ENCODE measurements around the gene AKAP3.

DNA sequence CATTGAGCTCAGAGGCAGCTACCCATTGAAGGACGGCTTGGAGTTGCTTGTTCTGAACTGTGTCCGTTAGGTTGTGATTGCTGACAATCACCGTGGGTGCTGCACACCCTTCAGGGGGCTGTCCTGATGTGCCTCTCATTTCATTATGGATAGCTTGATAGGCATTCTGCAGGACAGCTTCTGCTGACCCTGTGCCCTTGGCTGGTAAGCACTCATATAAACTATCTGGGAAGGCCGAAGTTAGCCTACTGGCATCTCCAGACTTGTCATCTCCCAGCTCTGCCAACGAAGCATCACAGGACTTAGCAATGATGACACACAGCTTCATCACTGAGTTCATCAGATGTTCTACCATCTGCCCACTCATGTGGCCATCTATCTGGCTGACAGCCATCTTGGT is 22.3 kb downstream of the AKAP3 start:
- TF ChIP-seq, protein P1, sequence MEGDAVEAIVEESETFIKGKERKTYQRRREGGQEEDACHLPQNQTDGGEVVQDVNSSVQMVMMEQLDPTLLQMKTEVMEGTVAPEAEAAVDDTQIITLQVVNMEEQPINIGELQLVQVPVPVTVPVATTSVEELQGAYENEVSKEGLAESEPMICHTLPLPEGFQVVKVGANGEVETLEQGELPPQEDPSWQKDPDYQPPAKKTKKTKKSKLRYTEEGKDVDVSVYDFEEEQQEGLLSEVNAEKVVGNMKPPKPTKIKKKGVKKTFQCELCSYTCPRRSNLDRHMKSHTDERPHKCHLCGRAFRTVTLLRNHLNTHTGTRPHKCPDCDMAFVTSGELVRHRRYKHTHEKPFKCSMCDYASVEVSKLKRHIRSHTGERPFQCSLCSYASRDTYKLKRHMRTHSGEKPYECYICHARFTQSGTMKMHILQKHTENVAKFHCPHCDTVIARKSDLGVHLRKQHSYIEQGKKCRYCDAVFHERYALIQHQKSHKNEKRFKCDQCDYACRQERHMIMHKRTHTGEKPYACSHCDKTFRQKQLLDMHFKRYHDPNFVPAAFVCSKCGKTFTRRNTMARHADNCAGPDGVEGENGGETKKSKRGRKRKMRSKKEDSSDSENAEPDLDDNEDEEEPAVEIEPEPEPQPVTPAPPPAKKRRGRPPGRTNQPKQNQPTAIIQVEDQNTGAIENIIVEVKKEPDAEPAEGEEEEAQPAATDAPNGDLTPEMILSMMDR (IDR thresholded peaks at IDR 0.05): no peak
- TF ChIP-seq POLR2A (IDR thresholded peaks at IDR 0.05): no peak
